Ovary (tissue), 9 donors: ENCODE results near the gene TLR8. TPM values are rescaled to one million over a fixed set of nuclear protein-coding genes. Genes with fewer than 3 reads are reported as not detected.
A peak's percentile ranks its signal among the peaks of the same experiment; 100 is the strongest.

Source experiments
- DNase-seq, 5 donors: peaks; one replicate each; pipeline ENCODE4 v3.0.0-alpha.2; 2019 to 2020
- H3K27ac ChIP-seq, 2 donors: fragments of 200-600 bp; one replicate each; pipeline versions ENCODE4 v1.5.1 to v1.8.0; 2019 to 2022
- H3K27me3 ChIP-seq: fragments of 200-600 bp; one replicate; pipeline ENCODE4 v1.8.0; 2022
- H3K36me3 ChIP-seq: fragments of 200-600 bp; sonication (generic); one replicate; pipeline ENCODE4 v1.5.1; 2019
- H3K4me1 ChIP-seq: one replicate; pipeline ENCODE4 v1.8.1; 2013; ENCODE audit warnings: mild to moderate bottlenecking, moderate library complexity; ENCODE audit not compliant: insufficient read depth
- H3K4me3 ChIP-seq: fragments of 200-600 bp; sonication (generic); one replicate; pipeline ENCODE4 v1.5.1; 2017
- H3K9me3 ChIP-seq, 2 donors: fragments of 200-600 bp in 1 of 2; sonication (generic) in 1 of 2; one replicate each; pipeline versions ENCODE4 v1.5.1 to v1.8.1; 2013 to 2019; ENCODE audit warnings: mild to moderate bottlenecking in 1 of 2, moderate library complexity in 1 of 2
- EP300 ChIP-seq: sonication (generic); formaldehyde crosslinking; IDR thresholded peaks from one replicate; pipeline ENCODE4 v1.6.1; 2017; ENCODE audit warnings: antibody characterized with exemption
- POLR2A ChIP-seq: fragments of 450-650 bp; IDR thresholded peaks from one replicate; pipeline ENCODE4 v1.6.1; 2017; ENCODE audit warnings: antibody characterized with exemption, mild to moderate bottlenecking, moderate library complexity
- WGBS, 3 donors: extraction: QIAGEN DNeasy Blood & Tissue Kit in 1 of 3; methylation state at CpG; one replicate each; pipeline versions ENCODE4 v1.1.5 to v1.1.7; 2013 to 2017; 5-methylcytosine and 5-hydroxymethylcytosine counted together
- intact Hi-C, 4 donors: fragments of 100-400 bp; cut with DNase I; formaldehyde crosslinking; loops; one replicate each; pipeline versions ENCODE4 v1.11.0 to v1.15.1; 2022 to 2023
- polyA plus RNA-seq, 2 donors: library from polyadenylated mRNA; stranded (reverse); fragments of 200-250 nt in 1 of 2; fragments of 350-450 nt in 1 of 2; fragmentation: Illumina TruSeq in 1 of 2; extraction: RNeasy Lipid Tissue Mini Kit (QIAGEN cat#74804) in 1 of 2; gene quantifications; one replicate each; pipeline ENCODE4 v1.2.3, GENCODE V29; 2013 to 2014
- total RNA-seq, 7 donors: library from RNA; depleted of rRNA in 2 of 7; stranded (reverse); fragments of >200 nt in 2 of 7; fragmentation: NEBNext Ultra II Directional in 3 of 7; extraction: Animal tissue kit (Norgen Biotek cat#: 25700) in 3 of 7; gene quantifications; one replicate each; pipeline versions ENCODE4 v1.1.0 to v1.2.4, GENCODE V29; 2016 to 2023
- TF ChIP-seq, protein P1 (sequence below), 3 donors: fragments of 450-650 bp in 2 of 3; fragments of 200-600 bp in 1 of 3; IDR thresholded peaks; one replicate each; pipeline versions ENCODE4 v1.5.1 to v1.8.0; 2016 to 2022; ENCODE audit warnings: antibody characterized with exemption in 3 of 3, mild to moderate bottlenecking in 1 of 3
- donor health status: DM: no; HTN: no; CAD: no; lungs with moderate emphysema.
- donor health status: DM: no; HTN: no; CAD: no.
- donor health status: Bipolar disorder and iron deficiency.
- donor health status: DM: yes; HTN: yes; CAD: no.
- donor health status: DM: no; HTN: no; CAD: no.
- donor health status: DM: yes; HTN: yes; CAD: no.

Gene TLR8
- total and polyA plus RNA-seq, 9 donors, result 0.18 to 2.5 (median 0.30) TPM

DNA sequence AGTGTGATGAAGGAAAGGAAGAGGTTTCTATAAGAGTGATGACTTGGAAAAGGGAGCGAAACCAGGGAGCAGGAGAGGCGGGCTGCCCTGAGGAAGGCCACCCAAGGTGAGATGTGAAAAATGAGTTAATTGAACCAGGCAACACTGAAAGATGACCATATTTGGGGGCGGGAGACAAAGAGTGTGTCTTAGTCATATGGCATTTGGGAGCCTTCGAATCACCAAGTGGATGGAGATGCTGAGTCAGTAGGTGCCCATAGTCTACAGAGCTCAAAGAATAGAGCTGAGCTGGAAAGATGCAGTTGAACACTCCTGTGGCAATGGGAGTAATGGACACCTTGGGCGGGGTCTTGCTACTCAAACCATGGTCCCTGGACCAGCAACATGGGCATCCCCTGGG lies 8.3 kb upstream of the TLR8 start:
- intact Hi-C loops, result no loop called here
- Histone ChIP-seq H3K27me3 (no peaks in the 10 kb centered on the region), H3K36me3 (no peaks in the 10 kb centered on the region), H3K4me3 (no peak overlapping the region), H3K27ac (no peak overlapping the region), H3K4me1 (no peaks in the 10 kb centered on the region), H3K9me3 (no peaks in the 10 kb centered on the region)
- WGBS, 3 donors, result 84 to 89% (median 87%) methylated on average over 5 of the region's 5 CpGs
- TF ChIP-seq POLR2A (no peak), EP300 (no peak)
- TF ChIP-seq, protein P1, sequence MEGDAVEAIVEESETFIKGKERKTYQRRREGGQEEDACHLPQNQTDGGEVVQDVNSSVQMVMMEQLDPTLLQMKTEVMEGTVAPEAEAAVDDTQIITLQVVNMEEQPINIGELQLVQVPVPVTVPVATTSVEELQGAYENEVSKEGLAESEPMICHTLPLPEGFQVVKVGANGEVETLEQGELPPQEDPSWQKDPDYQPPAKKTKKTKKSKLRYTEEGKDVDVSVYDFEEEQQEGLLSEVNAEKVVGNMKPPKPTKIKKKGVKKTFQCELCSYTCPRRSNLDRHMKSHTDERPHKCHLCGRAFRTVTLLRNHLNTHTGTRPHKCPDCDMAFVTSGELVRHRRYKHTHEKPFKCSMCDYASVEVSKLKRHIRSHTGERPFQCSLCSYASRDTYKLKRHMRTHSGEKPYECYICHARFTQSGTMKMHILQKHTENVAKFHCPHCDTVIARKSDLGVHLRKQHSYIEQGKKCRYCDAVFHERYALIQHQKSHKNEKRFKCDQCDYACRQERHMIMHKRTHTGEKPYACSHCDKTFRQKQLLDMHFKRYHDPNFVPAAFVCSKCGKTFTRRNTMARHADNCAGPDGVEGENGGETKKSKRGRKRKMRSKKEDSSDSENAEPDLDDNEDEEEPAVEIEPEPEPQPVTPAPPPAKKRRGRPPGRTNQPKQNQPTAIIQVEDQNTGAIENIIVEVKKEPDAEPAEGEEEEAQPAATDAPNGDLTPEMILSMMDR (IDR thresholded peaks at IDR 0.05), result no peak
- no peak for DNase-seq

DNA sequence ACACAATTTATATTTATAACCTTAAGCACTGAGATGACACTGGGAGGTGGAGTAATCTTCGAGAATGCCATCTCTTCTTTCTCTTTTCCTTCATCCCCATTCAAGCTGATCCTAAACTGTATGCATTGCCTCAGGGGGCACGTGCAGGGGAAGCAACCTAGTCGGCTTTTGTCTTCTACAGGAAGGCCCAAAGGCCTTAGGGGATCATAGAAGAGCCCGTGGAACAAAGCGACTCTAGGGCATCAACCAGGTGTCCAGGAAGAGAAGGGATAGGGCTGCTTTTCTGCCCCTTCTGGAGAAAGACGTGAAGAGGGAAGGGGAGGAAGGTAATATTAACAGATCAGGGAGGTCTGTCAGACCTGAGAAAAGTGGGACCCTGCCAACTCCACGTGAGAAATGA lies 6.9 kb upstream of the TLR8 start:
- 37 to 52% (median 43%) methylated on average over 7 of the region's 7 CpGs for WGBS, 3 donors
- Histone ChIP-seq H3K4me3 (no peak overlapping the region), H3K9me3 (no peaks in the 10 kb centered on the region), H3K36me3 (no peaks in the 10 kb centered on the region), H3K27me3 (no peaks in the 10 kb centered on the region), H3K4me1 (no peaks in the 10 kb centered on the region), H3K27ac (no peak overlapping the region)
- intact Hi-C loops, result no loop called here
- TF ChIP-seq POLR2A, result no peak
- no peak for TF ChIP-seq EP300
- TF ChIP-seq, protein P1 (IDR thresholded peaks at IDR 0.05), result no peak
- no peak for DNase-seq

DNA sequence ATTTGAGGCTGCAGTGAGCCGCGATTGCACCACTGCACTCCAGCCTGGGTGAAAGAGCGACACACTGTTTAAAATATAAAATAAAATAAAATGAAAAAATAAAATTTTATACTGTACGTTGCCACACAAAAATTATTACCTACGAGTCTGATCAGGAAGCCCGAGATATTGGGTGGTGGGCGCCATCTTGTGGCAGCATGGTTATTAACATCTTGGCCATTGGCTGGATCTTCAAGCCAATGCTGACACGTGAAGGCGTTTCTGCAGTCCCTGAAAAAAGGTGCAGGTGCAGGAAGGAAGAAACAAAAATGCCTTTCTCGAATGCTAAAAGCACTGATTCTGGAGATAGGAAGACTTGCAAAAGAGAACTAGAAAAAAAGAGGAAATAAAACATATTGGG lies 4.9 kb upstream of the TLR8 start:
- no peaks in the 10 kb centered on the region for H3K4me1 ChIP-seq
- H3K9me3 ChIP-seq, result no peaks in the 10 kb centered on the region
- 16 to 20% (median 20%) methylated on average over 10 of the region's 10 CpGs for whole genome bisulfite sequencing, 3 donors
- H3K27me3 ChIP-seq, result no peaks in the 10 kb centered on the region
- no peaks in the 10 kb centered on the region for H3K36me3 ChIP-seq
- no peak overlapping the region for H3K4me3 ChIP-seq
- DNase-seq, result peak; percentile 34 to 74 (median 56)
- TF ChIP-seq EP300 (no peak), POLR2A (no peak)
- TF ChIP-seq, protein P1 (IDR thresholded peaks at IDR 0.05), result peak in 2 of 3 donors; percentile 28 to 39
- intact Hi-C loops, result loop anchor here in 1 of 4 donors (10.0 kb wide), 1 partner anchor 1107 kb away; no protein-coding TSS in a partner anchor
- no peak overlapping the region for H3K27ac ChIP-seq

DNA sequence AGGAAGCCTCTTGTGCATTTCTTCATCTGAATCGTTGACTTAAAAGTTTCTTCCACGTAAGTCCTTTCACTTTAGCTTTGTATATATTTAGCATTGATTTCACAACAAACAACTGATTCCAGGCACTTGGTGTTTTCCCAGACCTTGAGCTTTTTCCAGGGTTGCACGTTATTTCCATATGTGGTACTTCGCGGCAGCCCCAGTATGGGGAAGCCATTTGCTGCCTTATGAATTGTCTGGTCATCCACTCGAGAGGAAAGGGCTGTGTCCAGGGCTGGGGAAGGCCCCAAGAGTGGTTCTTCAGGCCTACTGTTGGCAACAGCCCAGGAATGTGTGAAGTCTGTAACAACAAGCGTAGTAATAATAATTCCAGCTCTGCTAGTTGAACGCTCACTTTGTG lies 2.8 kb upstream of the TLR8 start:
- Histone ChIP-seq H3K27me3 (no peaks in the 10 kb centered on the region), H3K9me3 (no peaks in the 10 kb centered on the region), H3K36me3 (no peaks in the 10 kb centered on the region), H3K27ac (no peak overlapping the region), H3K4me3 (no peak overlapping the region), H3K4me1 (no peaks in the 10 kb centered on the region)
- DNase-seq, result peak in 1 of 5 donors; percentile 33
- intact Hi-C loops, result loop anchor here in 1 of 4 donors (10.0 kb wide), 1 partner anchor 1109 kb away; no protein-coding TSS in a partner anchor
- 48 to 72% (median 52%) methylated on average over 8 of the region's 8 CpGs for WGBS, 3 donors
- TF ChIP-seq, protein P1 (IDR thresholded peaks at IDR 0.05), result no peak
- TF ChIP-seq POLR2A (no peak), EP300 (no peak)
